NCI-H1105 (cell line): ENCODE measurements around the gene ESRRA.

Experiments used
- DNase-seq: peaks from one replicate; lab custom pipeline; 2025; lab: John Stamatoyannopoulos, UW

The ESRRA gene

GRCh38 chr11:64352099-64352994, 47.0 kb downstream of the ESRRA start:
- DNase-seq, result peak; percentile 22

- DNase-seq, result peak; percentile 63
Measured at GRCh38 chr11:64352995-64353714, 47.8 kb downstream of the ESRRA start.

- DNase-seq, result no peak
Measured at GRCh38 chr11:64353715-64354506, 48.6 kb downstream of the ESRRA start.

- no peak for DNase-seq
Measured at GRCh38 chr11:64355078-64355940, 50.0 kb downstream of the ESRRA start.

- no peak for DNase-seq
Measured at GRCh38 chr11:64356498-64357411, 51.4 kb downstream of the ESRRA start.

GRCh38 chr11:64357446-64357845, 52.1 kb downstream of the ESRRA start:
- DNase-seq, result no peak

GRCh38 chr11:64357904-64358535, 52.7 kb downstream of the ESRRA start:
- no peak for DNase-seq

GRCh38 chr11:64358536-64358906, 53.2 kb downstream of the ESRRA start:
- DNase-seq, result no peak

- peak; percentile 40 for DNase-seq
Measured at GRCh38 chr11:64358907-64359711, 53.8 kb downstream of the ESRRA start, which contains the start of gene RPS6KA4. TSS of gene RPS6KA4 (plus strand) at chr11:64359162. CDS start at chr11:64359236, 74 bp downstream.

GRCh38 chr11:64359712-64360445, 54.6 kb downstream of the ESRRA start:
- no peak for DNase-seq

- no peak for DNase-seq
Measured at GRCh38 chr11:64360448-64360921, 55.2 kb downstream of the ESRRA start.

- no peak for DNase-seq
Measured at GRCh38 chr11:64361659-64362058, 56.3 kb downstream of the ESRRA start.

GRCh38 chr11:64362339-64362738, 57.0 kb downstream of the ESRRA start:
- no peak for DNase-seq

- no peak for DNase-seq
Measured at GRCh38 chr11:64364435-64364834, 59.1 kb downstream of the ESRRA start.

GRCh38 chr11:64364911-64365310, 59.6 kb downstream of the ESRRA start:
- DNase-seq, result no peak
